Hematopoietic multipotent progenitor cell (in vitro differentiated cells): Measurements from ENCODE around the gene PLEKHM2. TPM values are rescaled to one million over a fixed set of nuclear protein-coding genes. Genes with fewer than 3 reads are reported as not detected.

Experiments
- DNase-seq, 3 donors: peaks; one replicate each; pipeline ENCODE4 v3.0.0-alpha.2; 2011 to 2015; ENCODE audit warnings: low read depth in 2 of 3, low spot score in 2 of 3
- total RNA-seq: library from RNA; depleted of rRNA; stranded (reverse); fragments of >200 nt; gene quantifications from one replicate; pipeline ENCODE4 v1.2.3, GENCODE V29; 2012

The PLEKHM2 gene
- total RNA-seq, 1 donor, result 63.8 TPM

DNA sequence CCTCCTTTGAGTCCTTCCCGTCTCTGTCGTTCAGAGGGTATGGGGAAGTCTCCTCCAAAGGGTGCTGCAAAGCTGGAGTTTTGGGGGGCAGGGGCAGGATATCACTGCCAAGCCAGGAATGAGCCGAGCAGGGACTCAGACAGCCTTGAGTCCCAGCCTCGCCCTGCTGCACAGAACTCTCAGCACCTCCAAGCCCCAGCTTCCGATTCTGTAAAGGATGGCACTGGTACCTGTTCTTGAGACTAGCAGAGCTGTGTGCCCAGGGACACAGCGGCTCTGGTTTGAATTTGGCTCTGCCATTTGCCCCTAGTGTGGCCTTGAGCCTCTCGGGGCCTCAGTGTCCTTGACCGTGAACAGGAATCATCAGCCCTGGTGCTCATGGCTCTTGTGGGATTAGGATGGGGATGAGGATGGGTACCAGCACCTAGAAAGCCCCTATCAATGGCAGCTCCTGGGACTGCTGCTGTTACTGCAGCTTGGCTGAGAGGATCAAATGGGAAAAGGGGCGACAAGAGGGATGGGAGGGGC lies 73.0 kb downstream of the PLEKHM2 start:
- peak in 1 of 3 donors; percentile 30 for DNase-seq

DNA sequence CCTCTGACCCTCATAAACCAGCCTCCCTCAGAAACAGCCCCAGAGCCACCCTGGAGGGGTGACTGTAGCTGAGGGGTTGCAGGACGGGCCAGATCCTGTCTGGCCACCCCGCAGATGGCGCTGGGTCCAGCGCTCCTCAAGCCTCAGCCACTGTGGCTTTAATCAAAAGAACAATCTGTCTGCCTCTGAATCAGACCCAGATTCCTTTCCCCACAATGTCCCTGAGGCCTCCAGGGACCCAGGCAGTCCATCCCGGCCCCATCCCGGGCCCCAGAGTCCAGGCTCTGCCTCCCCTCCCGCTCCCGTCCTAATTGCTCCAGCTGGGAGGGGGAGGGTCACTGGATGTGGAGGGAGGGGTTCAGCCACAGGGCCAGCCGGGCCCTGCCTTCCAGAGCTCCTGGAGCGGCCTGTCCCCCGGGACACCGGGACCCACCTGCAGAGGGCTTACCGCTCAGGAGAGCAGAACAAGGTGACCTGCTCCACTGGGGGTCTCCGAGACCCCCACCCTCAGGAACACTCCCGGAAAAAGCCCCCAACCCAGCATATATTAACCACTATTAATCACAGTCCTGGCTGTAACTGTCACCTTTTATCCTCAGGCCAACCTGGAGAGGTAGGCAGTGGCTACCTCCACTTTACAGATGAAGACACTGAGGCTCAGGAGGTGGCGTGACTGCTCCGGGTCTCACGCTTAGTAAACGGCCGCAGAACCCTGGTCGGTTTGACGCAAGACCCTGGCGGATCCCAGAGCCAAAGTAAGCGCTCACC lies 73.6 kb downstream of the PLEKHM2 start:
- no peak for DNase-seq

- DNase-seq, result no peak
These were observed 74.3 kb downstream of the PLEKHM2 start, which contains the start of gene FBLIM1 for GRCh38 chr1:15758343-15758931. FBLIM1 (plus strand) TSS chr1:15758795; CDS start chr1:15764984, 6,189 bp downstream.

DNA sequence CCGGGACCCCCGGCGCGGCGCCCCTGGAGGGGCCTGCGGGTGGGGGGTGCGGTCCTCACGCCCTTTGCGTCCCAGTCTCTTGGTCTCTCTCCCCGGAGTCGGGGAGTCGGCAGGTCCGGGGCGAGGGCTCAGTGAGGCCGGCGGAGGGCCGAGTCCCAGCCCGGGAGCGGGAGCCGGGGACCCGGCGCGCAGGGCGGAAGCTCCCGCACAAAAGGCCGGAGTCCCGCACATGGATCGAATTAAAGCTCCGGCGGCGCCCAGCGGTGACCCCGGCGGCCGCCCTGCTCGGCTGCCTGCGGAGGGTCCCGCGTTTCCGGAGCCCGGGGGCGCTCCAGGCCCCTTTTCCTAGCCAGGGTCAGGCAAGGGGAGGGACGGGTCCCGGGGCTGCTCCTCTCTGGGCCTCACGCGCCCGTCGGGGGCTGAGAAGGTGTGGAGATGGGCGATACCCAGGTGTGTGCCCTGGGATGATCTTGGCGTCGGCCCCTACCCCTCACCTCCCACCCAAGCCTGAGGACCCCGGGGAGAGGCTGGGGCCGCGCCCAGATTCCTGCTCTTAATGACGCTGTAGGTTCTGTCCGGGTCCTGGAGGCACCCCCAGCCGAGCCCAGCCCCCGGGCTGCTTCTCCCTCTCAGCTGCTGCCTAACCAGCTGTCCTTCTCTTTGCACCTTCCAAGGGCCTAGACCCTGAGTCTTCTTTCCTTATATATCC lies 75.0 kb downstream of the PLEKHM2 start:
- no peak for DNase-seq

DNA sequence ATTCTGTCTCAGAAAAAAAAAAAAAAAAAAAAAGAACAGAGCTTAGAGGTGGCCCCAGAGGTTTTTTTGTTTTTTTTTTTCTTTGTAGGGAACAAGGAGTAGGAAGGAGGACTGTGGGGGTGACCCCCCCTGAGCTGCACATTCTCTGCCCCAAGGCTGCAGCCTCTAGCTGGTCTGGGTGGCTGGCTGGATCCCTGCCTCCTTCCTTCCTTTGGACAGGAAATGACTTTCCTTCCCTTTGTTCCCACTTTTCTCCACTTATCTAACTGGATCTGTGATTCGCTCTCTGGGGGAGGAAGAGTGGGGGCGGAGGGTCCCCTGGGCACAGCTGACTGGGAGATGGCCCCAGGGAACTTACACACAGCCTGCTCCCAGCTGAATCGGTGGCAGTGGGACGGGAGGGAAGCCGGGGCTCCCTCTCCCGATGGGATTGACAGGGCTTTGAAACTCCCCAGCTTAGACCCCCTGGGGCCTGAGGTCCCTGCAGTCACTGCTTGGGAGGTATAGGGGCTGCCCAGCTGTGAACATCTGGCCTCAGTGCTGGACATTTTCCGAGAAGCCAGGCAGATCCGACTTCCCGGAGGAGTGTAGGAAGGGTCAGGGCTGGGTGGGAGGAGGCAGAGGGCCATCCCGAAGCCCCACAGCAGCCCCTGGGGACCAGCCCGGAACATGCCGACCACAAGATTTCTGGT lies 76.5 kb downstream of the PLEKHM2 start:
- DNase-seq, result no peak

GRCh38 chr1:15761366-15762128 lies 77.4 kb downstream of the PLEKHM2 start:
- no peak for DNase-seq

DNA sequence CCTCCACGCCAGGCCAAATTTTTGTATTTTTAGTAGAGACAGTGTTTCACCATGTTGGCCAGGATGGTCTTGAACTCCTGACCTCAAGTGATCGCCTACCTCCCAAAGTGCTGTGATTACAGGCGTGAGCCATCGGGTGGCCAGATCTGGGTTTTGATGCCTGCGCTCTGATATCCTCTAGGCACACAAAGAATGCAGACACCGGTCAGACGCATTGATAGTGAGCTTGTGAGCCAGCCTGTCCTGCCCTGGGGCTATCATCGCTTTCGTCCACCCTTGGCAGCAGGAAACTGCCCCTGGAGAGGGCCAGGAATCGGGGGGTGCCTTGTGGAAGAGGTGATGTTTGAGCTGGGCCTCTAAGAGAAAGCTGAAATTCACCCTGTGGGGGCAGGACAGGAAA lies 78.4 kb downstream of the PLEKHM2 start:
- no peak for DNase-seq

DNA sequence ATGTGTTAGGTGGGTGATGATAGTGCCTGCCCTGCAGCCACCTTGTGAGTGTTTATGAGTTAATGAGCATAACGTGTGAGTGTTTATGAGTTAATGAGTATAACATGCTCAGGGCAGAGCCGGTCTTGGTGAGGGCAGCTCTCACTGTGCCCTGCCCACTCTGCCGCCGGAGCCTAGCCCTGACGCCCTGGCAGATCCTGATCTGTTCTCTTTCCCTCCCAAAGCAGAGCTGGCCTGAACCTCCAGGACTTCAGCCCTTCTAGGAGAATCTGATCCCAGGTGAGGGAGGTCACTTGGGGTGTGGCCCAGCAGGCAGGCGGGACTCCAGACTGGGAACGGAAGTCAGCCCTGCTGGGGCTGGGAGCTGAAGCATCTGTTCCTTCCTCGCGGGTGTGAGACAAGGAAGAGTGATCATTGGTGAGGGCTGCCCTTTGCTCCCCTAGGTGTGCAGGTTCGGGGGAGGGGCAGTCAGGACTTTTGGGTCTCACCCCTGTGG lies 80.2 kb downstream of the PLEKHM2 start:
- DNase-seq, result no peak

- DNase-seq, result no peak
These were observed 80.8 kb downstream of the PLEKHM2 start for GRCh38 chr1:15764890-15765289.

DNA sequence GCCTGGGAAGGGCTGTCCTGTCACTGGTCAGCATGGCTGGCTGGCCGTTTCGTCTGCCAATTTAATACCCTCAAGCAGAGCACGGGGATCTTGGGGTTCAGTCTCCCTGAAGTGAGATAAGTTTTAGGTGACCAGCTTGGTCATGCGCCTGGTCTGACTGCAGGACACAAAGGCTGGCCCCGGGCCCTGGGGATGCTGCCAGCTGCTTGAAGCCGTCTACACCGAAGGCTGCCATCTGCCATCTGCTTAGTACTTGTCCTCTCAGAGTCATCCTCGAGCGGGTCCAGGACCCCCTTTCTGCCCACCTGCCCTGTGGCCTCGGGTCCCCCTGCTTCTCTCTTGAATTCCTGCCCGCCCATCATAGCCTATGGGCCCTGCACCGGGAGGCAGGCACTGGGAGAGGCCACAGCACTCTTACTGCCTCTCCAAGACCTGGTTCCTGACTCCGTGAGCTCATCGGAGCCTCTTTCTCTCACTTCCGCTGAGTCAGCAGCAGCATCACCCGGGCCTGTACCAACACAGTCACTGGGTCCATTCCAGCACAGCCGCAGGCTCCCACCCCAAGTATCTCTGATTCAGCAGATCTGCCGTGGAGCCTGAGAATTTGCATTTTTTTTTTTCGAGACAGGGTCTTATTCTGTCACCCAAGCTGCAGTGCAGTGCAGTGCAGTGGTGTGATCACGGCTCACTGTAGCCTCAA lies 81.5 kb downstream of the PLEKHM2 start:
- no peak for DNase-seq

- DNase-seq, result no peak
These were observed 83.8 kb downstream of the PLEKHM2 start for GRCh38 chr1:15767941-15768340.

DNA sequence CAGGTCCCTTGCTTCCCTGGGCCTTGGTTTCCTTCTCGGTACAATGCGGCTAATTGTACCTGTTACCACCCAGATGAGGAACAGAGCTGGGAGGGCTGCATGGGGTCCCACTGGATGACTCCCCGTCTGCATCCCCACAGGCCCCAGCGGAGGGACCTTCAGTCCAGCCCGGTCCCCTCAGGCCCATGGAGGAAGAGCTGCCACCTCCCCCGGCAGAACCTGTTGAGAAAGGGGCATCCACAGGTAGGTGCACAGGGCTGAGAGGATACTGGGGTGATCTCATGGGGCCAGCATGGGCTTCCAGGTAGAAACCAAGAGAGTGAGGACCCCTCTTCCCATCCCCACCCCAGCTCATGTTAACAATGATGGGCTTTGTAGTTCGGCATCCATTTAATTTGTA lies 84.3 kb downstream of the PLEKHM2 start:
- no peak for DNase-seq

DNA sequence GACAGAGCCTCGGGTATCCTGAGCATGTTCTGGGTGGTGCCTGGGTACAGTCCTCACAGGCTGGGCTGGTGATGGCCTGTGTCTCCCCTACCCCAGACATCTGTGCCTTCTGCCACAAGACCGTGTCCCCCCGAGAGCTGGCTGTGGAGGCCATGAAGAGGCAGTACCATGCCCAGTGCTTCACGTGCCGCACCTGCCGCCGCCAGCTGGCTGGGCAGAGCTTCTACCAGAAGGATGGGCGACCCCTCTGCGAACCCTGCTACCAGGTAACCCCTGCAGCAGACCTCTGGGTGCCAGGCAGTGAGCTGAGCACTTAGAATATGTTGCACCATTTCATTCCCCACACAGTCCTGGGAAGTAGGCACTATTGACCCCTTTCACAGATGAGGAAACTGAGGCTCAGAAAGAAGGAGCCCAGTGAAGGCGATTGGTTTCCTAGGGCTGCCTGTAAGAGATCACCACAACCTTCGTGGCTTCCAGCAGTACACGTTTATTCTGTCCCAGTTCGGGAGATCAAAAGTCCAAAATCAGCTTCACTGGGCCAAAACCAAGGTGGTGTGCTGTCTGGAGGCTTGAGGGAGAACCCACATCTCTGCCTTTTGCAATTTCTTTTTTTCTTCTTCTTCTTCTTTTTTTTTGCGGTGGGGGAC lies 86.3 kb downstream of the PLEKHM2 start:
- DNase-seq, result no peak

GRCh38 chr1:15771836-15772515 lies 87.9 kb downstream of the PLEKHM2 start:
- DNase-seq, result no peak

- no peak for DNase-seq
These were observed 91.6 kb downstream of the PLEKHM2 start for GRCh38 chr1:15775706-15776105.

DNA sequence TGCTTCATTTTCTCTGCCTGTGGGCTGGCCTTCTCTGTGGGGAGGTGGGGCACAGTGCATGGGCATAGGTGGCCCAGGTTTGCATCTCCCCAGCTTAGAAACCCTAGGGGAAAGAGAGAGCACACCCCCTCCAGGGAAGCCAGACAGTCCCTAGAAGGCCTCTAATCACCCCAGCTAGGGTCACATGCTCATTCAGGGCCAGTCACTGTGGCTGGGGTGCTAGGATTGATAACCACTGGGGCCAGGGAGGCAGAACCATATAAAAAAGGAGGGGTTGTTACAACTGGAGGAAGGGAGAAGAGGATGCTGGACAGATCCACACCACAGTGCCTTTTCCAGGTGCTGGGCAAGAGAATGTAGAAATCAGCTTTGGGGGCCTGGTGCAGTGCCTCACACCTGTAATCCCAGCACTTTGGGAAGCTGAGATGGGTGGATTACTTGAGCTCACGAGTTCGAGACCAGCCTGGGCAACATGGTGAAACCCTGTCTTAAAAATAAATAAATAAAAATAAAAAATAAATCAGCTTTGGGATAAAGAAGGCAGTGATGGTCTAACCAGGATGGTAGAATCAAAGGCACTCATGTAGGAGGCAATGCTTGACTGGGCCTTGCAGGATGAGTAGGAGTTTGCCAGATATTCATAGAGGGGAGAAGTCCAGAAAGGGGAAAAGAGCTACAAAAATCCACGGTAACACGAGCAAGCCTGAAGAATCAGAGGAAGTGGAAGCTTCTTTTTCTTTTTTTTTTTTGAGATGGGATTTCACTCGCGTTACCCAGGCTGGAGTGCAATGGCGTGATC lies 94.0 kb downstream of the PLEKHM2 start:
- no peak for DNase-seq
